ENCODE measurements around the gene FBXW10.
"Not testable (repeated sequence)": the region's sequence is repeated elsewhere in the genome, so short reads cannot be mapped to it uniquely, and the experiment has no call there.

Gene FBXW10, protein sequence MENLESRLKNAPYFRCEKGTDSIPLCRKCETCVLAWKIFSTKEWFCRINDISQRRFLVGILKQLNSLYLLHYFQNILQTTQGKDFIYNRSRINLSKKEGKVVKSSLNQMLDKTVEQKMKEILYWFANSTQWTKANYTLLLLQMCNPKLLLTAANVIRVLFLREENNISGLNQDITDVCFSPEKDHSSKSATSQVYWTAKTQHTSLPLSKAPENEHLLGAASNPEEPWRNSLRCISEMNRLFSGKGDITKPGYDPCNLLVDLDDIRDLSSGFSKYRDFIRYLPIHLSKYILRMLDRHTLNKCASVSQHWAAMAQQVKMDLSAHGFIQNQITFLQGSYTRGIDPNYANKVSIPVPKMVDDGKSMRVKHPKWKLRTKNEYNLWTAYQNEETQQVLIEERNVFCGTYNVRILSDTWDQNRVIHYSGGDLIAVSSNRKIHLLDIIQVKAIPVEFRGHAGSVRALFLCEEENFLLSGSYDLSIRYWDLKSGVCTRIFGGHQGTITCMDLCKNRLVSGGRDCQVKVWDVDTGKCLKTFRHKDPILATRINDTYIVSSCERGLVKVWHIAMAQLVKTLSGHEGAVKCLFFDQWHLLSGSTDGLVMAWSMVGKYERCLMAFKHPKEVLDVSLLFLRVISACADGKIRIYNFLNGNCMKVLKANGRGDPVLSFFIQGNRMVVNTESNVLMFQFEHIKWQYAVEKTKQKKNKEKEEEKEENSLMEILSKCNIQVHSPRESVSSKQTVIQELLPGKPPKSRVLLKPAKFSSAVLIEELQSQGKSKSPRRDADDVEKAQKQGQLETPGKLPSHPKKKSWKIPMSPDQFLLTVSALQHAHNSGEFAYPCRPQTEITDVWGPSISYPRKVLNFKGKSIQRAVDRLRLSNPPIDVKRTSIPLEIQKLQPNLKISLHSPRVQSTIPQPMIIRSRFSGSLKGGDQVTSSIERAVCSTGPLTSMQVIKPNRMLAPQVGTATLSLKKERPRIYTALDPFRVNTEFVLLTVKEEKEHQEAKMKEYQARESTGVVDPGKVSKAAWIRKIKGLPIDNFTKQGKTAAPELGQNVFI

DNA sequence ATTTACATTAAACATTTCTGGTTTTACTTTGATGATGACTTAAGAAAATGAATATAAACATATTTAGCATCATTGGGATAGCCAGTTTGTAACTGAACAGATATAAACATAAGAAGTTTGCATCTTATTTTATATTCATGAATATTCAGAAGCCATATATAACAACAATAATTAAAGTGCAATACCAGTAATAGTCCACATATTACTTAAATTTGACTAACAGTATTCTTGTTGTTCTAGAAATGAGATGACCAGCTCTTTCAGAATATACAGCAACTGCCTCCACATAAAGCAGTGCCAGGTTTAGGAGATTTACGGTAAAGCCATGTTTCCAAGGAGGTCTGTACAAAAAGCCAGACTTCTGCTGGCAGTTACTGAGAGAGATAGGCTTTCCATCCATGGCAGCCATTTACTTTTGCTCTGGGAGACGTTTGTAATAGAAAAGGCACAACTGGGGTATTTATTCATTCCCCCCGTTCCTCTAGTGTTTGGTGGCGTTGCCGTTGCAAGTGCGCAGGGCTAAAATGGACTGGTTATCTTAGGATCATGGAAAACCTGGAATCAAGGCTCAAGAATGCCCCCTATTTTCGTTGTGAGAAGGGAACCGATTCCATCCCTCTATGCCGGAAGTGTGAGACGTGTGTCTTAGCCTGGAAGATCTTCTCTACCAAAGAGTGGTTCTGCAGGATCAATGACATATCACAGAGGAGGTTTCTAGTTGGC is at the start of gene FBXW10:
Gene FBXW10, plus strand, starts transcription at position 356 of the 723 bp plus-strand sequence. Its CDS starts 191 bp downstream, at position 547.
- DNase-seq: not testable (repeated sequence)

DNA sequence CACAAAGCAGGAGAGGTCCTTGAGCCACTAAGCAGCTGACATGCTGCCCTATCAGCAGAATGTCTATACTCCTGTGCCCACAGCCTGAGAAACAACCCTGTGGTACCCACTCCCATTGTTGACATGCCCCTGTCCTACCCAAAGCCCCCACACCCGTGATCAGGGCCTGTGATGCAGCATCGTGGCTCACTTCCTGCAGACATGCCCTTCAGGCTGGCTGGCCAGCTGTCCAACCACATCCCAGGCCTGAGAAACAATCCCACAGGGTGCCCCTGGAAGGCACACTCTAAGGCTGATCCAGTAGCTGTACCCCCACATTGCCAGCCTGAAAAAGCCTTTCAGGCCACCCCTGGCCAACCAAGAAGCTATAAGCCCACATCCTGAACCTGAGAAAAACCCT is 48.7 kb upstream of the FBXW10 start:
- DNase-seq: not testable (repeated sequence)

DNA sequence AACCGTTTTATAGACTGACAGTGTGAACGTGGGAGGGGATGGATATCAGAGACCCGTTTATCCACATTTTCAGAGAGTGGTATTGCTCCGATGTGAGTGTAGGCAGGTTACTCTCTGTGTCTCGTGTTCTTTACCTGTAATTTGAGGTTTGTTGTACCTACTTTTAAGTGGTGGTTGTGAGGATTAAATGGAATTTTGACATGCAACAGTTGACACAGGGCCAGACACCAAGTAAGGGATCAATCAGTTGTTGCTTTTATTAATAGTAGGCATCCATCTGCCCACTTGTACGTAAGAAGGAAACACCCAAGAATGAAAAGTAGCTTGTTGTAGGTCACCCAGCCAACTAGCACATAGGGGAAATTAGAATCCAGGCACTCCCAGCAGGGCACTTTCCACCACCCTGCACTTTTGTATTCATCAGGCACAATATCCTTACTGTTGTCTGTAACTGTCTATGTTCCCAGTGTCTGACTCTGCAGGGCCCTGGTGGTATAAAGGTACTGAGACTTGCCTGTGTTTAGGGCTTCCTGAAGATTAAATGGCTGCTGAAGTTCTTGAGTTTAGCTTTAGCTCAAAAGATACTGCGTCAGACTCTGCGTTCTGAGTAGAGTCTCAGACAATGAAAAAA is 45.3 kb upstream of the FBXW10 start:
- not testable (repeated sequence) for DNase-seq

DNA sequence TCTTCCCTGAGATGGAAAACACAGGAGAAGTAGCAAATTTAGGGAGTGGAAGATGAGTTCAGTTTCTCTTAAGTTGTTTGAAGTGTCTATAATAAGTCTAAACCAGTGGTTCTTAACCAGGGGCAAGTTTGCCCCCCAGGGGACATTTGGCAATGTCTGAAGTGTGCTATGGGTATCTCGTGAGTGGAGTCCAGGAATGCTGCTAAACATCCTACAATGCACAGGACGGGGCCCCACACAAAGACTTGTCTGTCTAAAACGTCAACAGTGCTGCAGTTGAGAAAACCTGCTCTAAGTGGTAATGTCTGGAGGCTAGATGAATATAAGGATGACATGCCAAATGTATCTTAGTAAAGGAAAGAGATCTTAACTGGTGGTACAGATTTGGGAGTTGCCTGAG is 37.9 kb upstream of the FBXW10 start:
- not testable (repeated sequence) for DNase-seq

DNA sequence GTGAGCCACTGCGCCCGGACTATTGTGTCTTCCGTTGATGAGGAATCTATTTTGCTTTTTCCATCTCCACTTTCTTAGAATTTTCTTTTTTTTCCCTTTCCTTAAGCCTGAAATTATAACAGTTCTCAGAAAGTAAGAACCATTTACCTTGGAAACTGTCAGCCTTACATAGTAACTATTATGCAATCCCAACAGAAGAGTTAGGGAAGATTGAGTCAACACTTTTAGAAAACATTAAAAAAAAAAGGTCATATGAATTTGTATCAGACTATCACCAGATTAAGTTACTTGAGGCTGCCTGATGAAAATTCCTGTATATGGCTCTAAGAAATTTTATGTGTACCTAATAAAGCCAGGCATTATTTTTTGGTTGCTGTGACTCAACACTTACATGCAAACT is 35.6 kb upstream of the FBXW10 start:
- not testable (repeated sequence) for DNase-seq

DNA sequence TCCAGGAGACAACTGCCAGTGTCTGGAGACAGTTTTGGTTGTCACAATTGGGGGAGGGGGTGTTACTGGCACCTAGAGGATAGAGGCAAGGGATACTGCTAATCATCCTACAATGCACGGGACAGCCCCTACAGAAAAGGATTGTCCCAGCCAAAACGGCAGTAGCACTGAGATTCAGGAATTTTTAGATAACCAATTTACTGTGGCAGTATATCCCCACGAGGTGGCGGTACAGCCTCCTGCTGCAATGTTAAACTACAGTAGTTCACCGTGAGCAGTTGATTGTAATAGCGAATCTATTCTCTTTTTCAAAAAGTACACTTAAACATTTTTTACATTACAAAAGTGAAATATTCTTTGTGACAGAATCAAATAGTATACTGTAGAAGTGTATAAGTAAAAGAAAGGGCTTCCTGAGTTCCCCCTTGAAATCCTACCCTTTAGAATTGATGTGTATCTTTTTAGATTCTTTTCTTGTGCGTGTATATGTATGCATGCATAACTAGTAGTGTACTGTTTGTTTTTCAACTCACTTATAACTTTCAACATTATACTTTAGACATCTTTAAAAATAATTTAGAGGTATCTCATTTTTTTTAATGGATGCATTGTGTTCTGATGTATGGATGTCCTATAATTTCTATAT is 31.4 kb upstream of the FBXW10 start:
- peak in 1 of 2 experiments; percentile 62 for DNase-seq

DNA sequence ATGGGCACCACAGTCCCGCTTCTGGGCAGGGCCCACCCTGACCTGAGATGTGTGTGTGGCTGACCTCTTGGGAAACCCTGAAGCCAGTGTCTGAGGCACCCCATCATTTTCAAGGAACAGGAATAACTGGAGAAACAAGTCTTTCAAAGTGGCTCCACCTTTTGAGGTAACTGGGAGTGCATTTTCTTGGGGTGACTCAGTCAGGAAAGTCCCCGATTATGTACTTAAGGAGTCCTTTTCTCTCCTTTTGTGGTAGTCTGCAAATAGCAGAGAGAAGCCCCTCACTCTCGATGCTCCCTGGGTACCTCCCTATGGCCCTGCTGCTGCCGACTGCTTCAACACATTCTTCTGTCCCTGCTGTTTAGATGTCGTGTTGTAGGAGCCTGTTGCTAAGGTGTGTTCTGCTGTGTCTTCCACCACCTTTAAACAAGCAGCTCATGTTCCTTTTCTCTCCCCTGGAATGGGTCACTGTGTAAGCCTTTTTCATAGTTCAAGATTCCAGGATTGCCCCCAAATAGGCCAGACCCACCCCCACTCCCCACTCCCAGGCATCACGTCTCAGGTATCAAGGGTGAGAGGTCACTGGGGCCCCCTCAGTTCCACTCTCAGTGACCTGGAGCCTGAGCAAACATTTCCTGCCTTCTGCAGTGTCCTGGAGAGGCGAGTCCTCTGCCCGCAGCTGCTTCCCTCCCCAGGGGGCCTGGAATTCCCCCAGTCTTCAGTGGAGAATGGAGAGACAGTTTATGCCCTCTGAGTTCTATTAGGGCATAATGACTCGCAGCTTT is 25.0 kb upstream of the FBXW10 start:
- peak in 1 of 2 experiments; percentile 57 for DNase-seq

DNA sequence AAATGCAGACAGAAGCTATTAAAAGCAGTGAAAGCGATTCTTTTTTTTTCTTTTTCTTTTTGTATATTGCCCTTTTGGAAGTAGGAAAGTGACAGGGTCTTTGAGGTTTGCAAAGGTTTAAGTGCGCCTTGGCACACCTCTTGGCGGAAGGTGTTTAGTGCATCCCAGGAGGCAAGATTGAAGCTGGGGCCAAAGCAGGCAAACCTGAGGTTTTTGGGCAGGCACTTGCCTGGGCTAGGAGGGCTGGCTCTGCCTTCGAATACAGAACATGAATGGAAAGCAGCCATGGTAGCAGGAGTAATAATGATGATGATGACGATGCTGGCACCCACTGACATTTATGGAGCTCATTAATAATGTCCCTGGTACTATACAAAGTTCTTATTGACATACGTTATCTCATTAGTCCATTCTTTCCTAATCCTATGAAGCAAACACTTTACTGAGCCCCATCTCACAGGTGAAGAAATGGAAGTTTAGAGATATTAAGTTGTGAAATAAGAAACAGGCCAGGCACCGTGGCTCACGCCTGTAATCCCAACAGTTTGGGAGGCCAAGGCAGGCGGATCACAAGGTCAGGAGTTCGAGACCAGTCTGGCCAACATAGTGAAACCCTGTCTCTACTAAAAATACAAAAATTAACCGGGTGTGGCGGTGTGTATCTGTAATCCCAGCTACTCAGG is 24.3 kb upstream of the FBXW10 start:
- DNase-seq: not testable (repeated sequence)

DNA sequence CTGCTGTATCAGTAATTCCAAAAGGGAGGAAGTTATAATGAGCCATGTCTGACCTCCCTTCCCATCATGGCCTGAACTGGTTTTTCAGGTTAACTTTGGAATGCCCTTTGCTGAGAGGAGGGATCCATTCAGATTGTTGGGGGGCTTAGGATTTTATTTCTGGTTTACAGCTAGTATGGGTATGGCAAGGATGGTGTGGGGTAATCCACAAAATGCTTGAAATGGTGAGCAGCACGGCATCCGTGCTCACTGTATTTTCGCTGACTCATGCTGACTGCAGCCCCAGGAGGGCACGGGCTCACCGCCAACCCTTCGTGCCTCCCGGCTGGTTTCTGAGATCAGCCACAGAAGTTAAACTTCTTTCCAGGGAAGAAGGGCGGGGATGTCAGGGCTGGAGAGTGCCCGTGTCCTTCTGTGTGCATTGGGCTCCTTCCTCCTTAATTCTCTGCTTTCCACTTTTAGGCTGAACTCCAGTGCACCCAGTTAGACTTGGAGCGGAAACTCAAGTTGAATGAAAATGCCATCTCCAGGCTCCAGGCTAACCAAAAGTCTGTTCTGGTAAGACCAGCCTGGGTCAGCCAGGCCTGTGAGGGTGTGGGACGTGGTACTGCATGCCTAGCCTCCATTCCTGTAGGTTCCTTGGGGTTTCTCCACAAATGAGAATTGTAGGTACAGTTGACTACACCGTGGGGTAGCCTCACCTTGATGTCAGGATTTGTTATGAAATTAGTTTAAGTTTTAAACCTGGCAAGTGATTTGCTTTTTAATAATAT is 21.9 kb upstream of the FBXW10 start:
- not testable (repeated sequence) for DNase-seq

DNA sequence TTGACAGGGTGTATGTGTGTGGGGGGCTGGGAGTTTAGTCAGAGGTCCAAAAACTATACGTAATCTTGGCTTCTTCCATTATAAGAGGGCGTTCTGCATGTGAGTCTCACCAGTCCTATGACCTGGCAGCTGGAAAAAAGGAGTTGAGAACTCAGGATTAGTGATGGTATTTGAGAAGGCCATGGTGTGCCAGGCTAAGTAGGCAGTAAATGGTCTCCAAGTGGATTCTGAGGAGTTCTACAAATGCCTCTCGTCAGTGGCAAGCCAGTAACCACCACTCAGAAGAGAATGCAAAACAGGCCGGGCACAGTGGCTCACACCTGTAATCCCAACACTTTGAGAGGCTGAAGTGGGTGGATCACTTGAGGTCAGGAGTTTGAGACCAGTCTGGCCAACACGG is 21.2 kb upstream of the FBXW10 start:
- DNase-seq: not testable (repeated sequence)

DNA sequence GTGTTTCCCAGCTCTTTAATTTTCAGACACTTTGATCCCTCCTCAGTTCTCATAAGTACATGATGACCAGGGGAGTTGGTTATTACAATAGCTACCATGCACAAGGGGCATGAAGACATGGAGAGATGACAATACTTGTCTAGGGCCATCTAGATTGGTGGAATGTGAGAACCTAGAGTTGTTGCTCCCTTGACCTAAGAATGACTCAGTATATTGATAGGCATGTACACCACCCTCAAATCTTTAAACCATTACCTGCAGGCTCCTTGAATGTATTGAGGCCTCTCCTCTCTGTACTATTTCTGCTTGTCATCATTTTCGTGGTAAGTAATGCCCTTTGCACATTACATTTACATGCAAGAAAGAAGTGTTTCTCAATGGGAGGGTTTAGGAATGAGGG is 20.3 kb upstream of the FBXW10 start:
- DNase-seq: not testable (repeated sequence)

DNA sequence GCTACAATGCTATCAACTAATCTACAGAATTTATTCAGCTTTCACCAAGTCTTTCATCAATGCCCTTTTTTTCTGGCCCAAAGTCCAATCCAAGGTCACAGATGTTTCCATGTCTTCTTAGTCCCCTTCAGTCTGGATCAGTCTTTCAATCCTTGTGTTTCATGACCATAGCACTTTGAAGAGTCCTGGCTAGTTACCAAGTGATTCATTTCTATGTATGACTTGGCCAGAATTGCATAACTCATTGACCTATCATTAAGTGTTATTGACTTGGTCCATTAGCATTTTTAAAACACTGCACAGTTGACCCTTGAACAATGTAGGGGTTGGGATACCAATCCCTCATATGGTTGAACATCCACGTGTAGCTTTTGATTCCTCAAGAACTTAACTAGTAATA is 11.4 kb upstream of the FBXW10 start:
- DNase-seq: not testable (repeated sequence)

DNA sequence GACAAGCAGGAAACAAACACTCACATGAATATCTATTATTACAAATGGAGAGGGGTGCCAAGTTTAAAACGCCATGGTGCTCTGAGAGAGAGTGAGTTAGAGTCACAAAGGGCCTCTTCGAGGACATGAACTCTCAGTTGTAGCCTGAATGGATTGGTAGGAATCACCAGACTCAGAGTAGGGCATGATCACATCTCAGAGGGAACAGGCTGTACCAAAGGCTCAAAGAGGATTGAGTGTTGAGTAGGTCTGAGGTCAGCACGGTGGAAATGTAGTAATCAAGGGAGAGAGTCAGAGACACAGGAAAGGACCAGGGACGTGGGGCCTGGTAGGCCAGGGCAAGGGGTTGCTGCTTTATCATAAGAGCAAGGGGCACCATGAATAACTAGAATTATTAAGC is 10.5 kb upstream of the FBXW10 start:
- not testable (repeated sequence) for DNase-seq

DNA sequence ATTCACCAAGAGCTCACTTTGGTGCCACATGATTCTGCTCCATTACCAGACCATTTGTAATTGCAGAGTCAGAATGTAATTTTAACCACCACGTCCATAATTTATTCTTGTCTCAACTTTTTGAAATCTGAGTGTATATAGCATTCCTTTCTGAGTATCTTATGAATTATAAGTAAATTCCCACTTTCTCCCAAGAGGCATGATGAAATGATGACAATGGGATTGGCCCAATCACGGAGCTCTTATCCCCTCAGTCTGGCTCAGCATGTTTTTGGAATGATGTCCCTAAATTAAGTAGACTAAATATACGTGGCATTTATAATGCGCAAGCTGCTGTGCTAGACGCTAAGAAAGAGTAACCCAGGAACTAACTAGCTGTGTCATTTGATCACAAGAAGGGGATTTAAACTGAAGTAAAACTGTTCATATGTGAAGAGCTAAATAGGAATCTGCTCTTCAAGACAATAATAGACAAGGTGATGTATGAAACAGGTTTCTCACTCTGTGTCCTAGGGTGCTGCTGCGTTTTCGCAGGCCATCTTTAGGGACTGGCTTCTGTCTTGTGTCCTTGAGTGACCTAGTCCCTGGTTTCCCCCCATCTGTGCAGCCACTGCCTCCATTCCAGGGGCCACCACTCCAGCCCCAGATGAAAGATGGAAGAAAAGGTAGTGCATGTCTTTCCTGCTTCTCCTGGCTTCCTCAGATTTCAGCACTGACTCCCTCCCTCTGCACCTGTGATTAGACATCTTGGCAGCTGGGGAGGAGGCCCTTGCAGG is 4.0 kb upstream of the FBXW10 start:
- not testable (repeated sequence) for DNase-seq

DNA sequence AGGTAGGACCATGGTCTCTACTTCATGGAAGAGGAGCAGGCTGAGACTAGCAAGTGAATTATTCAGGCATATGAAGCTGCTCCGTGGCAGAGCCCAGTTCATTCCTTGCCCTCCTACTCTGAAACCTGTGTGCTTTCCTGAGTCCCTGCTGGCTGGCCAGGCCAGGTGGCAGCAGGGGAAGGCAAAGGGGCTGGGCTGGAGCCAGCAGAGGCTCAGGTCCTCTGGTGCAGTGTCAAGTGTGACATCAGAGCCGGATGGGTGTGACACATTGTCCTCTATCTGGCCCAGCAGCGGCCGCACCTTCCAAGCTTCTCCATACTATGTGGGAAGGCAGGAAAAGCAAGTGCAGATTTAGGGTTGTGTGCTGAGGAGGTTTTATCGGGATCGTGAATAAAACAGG is 2.6 kb upstream of the FBXW10 start:
- not testable (repeated sequence) for DNase-seq

DNA sequence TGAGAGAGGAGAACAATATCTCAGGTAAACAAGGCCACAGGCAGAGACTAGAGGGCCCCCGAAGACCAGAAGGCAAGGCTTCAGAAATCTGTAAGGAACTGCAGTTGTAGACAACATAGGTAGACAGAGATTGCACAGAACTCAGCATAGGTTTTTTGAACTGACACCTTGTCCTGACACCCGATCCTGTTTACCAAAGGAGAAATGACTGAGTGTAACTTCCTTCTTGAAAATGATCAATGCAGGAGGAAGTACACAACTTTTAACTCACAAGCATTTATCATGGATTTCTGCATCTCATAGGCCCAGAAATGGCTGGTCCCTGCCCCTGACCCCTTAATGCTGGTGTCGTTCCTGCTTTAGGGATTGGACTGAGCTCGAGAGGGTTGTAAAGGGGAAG is 872 bp downstream of the FBXW10 start:
- not testable (repeated sequence) for DNase-seq

DNA sequence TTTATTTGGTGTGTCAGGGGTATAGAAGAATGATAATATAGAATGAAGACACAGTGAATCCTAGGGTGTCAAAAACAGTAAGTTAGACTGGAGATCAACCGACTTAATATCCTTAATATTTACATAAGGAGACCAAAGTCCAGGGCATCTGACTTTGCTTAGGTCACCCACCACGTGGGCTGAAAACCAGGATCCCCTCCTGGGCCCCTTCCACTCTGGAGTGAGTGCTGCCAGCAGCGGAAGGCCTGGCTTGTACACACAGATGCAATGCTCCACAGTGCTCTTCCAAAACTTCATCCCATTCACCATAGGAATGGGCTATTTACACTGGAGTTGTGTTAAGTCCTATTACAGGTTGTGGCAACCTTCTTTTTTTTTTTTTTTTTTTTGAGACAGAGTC is 2.7 kb downstream of the FBXW10 start:
- not testable (repeated sequence) for DNase-seq

DNA sequence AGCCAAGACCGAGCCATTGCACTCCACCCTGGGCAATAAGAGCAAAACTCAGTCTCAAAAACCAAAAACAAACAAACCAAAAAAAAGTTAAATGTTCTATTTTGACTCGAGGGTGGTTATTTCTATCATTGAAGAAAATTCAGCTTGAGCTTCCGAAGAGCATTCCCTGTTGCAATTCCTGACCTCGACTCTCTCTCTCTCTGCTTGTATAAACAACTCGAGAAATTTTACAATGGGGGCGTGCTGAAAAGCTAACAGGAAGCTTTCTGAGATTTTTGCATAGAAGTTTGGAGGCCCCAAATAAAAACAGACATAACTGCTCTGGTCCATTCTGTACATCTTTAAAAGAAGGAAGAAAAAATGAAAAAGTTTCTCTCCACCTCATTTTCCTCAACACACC is 3.6 kb downstream of the FBXW10 start:
- DNase-seq: not testable (repeated sequence)

Data from SW 1271 (cell line).